Stimulated activated naive CD8-positive, alpha-beta T cell treated with anti-CD3 and anti-CD28 coated beads, Interleukin-15, Interleukin-2, amounts not matched to agents 100 ng/mL and 50 ng/mL, for 24 hours (primary cell): Measurements from ENCODE around the gene CSTF2.
"Not testable (repeated sequence)": the region's sequence is repeated elsewhere in the genome, so short reads cannot be mapped to it uniquely, and the experiment has no call there.

Experiments used
- H3K27ac Mint-ChIP-seq: one replicate; pipeline ENCODE4 v1.8.0; 2021; ENCODE audit warnings: mild to moderate bottlenecking, mixed read lengths
- H3K27me3 Mint-ChIP-seq: one replicate; pipeline ENCODE4 v1.8.0; 2021; ENCODE audit warnings: mixed read lengths
- H3K36me3 Mint-ChIP-seq: one replicate; pipeline ENCODE4 v1.8.0; 2021; ENCODE audit warnings: low read depth, mixed read lengths
- H3K4me1 Mint-ChIP-seq: one replicate; pipeline ENCODE4 v1.8.0; 2021; ENCODE audit warnings: low read depth, mixed read lengths
- H3K4me3 Mint-ChIP-seq: one replicate; pipeline ENCODE4 v1.8.0; 2021; ENCODE audit warnings: mild to moderate bottlenecking, mixed read lengths
- H3K9me3 Mint-ChIP-seq: one replicate; pipeline ENCODE4 v1.8.0; 2021; ENCODE audit warnings: mixed read lengths

Gene CSTF2, protein sequence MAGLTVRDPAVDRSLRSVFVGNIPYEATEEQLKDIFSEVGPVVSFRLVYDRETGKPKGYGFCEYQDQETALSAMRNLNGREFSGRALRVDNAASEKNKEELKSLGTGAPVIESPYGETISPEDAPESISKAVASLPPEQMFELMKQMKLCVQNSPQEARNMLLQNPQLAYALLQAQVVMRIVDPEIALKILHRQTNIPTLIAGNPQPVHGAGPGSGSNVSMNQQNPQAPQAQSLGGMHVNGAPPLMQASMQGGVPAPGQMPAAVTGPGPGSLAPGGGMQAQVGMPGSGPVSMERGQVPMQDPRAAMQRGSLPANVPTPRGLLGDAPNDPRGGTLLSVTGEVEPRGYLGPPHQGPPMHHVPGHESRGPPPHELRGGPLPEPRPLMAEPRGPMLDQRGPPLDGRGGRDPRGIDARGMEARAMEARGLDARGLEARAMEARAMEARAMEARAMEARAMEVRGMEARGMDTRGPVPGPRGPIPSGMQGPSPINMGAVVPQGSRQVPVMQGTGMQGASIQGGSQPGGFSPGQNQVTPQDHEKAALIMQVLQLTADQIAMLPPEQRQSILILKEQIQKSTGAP

DNA sequence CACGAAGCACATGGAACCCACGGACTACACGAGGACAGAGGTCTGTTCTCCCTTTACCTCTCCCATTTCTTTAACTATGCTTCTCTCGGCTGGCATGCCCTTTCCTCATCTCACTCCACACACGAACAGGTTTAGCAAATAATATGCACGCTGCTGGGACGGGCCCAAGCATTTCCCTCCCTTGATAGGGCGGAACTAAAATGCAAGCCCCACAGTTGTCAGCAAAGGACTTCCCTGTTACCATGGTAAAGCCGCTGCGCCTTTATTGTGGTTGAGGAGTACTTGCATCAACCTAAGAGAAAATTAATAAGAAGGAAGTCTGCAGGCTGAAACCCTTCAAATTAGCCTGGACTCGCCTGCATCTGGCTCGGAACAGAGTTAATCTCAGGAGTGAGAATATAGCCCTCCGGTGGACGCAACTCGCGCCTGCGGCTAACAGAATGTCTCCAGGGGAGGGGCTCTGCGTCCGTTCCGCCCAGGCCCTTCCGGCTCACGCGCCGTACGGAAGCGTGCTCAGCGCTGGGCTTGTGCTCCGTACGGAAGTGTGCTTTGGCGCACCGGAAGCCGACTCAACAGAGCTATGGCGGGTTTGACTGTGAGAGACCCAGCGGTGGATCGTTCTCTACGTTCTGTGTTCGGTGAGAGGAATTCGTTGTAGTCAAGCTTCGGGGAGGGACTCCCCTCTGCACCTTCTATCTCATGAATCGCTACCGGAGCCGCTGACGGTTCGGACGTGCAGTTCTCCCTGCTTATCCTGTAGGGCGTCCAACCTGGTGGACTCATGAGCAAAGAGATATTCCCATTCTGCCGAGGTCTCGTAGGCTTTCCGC, at the start of gene CSTF2:
CSTF2 (plus strand) TSS at position 555 of the 830 bp plus-strand sequence; CDS start at position 581, 26 bp downstream.
- peak within 1 kb of the TSS; percentile 92 for H3K4me3 Mint-ChIP-seq
- H3K27ac Mint-ChIP-seq: peak within 1 kb of the TSS; percentile 99
- H3K27me3 Mint-ChIP-seq: peaks cover 10% of the 10 kb centered on the region
- peaks cover 3% of the 10 kb centered on the region for H3K9me3 Mint-ChIP-seq
- H3K4me1 Mint-ChIP-seq: peaks cover 10% of the 10 kb centered on the region
- H3K36me3 Mint-ChIP-seq: peaks cover 32% of the 10 kb centered on the region

DNA sequence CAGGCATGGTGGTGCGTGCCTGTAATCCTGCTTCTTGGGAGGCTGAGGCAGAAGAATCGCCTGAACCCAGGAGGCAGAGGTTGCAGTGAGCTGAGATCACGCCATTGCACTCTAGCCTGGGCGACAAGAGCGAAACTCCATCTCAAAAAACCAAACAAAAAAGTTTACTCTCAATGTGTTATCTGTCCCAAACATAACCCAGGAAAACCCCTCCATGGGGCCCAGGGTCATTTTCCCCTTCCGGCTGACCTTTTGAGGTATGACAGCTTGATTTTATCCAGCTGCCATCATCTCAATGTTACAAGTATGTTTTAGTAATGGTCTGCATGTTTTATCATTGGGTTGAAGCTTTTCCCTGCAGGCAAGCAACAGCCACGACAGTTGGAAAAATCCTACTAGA, 23.8 kb upstream of the CSTF2 start:
- H3K9me3 Mint-ChIP-seq, H3K27me3 Mint-ChIP-seq, H3K36me3 Mint-ChIP-seq, H3K27ac Mint-ChIP-seq, H3K4me3 Mint-ChIP-seq, H3K4me1 Mint-ChIP-seq: not testable (repeated sequence)

DNA sequence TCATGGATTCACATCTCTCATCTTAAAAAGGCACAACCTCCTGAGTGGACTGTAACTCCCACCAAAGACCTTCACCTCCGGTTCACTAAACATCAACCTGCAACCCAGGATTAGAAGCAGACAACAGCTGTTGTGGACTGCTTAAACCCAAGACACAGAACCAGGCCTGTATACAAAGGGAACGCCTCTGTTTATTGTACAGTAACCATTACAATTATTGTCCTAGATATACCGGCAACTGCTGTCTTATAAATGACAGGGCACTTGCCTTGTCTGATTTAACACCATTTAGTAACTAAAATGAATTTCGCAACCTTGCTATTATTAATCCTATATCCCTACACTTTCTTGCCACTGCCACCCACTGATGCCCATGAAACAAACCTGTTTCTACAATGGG, 22.8 kb upstream of the CSTF2 start:
- Mint-ChIP-seq H3K9me3 (no peaks in the 10 kb centered on the region), H3K4me3 (no peak overlapping the region), H3K4me1 (no peaks in the 10 kb centered on the region), H3K36me3 (no peaks in the 10 kb centered on the region), H3K27me3 (peaks cover 5% of the 10 kb centered on the region), H3K27ac (no peak overlapping the region)

DNA sequence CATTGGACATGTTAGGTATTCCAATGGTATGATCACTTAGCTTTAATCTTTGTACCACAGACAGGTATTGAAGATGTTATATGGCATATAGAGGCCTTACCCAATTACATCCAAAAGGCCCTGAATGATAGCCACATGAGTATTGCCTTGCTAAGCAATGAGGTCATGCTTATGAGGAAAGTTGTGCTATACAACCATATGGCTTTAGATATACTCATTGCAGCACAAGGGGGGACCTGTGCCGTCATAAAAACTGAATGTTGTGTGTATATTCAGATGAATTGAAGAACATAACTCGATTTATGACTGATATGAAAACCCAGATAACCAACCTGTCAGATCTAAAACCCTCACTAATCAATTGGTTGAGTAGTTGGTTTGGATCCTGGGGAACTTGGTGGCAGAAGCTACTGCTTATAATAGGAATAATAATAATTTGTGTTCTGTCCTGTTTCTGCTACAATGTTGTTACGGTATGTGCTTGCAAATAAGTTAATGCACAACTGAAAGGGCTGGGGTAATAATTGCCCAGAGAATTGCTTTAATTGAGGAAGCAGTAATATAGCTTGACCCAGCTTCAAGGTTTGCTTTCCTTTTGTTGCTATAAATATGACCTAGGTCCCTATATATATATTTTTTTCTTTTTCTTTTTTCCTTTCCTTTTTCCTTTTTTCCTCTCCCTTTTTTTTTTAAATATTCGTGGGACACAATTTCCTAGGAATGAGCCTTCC, 21.5 kb upstream of the CSTF2 start:
- Mint-ChIP-seq H3K36me3 (no peaks in the 10 kb centered on the region), H3K4me1 (no peaks in the 10 kb centered on the region), H3K4me3 (no peak overlapping the region), H3K27ac (no peak overlapping the region), H3K9me3 (no peaks in the 10 kb centered on the region), H3K27me3 (peaks cover 8% of the 10 kb centered on the region)

DNA sequence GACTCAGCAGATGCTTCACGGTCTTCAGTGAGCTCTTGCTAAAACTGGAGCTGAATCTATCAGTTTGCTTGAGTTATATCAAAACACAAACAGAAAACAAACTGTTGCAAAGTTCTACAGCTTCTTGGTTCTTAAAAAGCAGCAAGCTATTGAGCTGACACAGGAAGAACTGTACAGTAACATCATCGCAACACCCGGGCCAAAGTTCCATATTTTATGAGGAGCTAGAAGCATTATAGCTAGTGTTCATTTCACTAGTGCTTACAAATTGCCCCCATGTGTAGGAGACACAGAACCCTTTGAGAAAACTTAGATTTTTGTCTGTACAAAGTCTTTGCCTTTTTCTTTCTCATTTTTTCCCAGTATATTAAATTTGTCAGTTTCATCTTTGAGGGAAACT, 17.3 kb upstream of the CSTF2 start:
- Mint-ChIP-seq H3K27ac (no peak overlapping the region), H3K36me3 (no peaks in the 10 kb centered on the region)

DNA sequence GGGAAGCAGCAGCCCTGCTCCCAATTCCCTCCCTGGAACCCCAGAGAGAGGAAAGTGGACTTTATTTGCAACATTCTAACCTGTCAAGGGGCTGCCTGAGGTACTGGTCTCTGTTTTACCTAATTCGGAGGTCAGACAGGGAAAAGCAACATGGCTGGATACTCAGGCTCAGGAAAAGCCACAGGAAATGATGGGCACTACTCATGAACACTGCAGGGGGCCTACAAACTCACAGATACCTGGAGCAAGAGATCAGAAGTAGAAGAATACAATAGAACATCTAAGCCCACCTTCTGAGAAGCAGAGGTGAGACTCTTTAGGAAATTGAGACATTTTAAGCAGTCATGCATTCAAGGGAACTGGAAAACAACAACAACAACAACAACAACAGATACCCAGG, 15.4 kb upstream of the CSTF2 start:
- Mint-ChIP-seq H3K9me3 (peaks cover 4% of the 10 kb centered on the region), H3K4me1 (no peaks in the 10 kb centered on the region), H3K27me3 (peaks cover 41% of the 10 kb centered on the region), H3K4me3 (no peak overlapping the region), H3K36me3 (no peaks in the 10 kb centered on the region), H3K27ac (no peak overlapping the region)

More for the DNA sequence above, 17.3 kb upstream of the CSTF2 start:
- Mint-ChIP-seq H3K4me3 (no peak overlapping the region), H3K27me3 (peaks cover 23% of the 10 kb centered on the region), H3K4me1 (no peaks in the 10 kb centered on the region), H3K9me3 (peaks cover 4% of the 10 kb centered on the region)

DNA sequence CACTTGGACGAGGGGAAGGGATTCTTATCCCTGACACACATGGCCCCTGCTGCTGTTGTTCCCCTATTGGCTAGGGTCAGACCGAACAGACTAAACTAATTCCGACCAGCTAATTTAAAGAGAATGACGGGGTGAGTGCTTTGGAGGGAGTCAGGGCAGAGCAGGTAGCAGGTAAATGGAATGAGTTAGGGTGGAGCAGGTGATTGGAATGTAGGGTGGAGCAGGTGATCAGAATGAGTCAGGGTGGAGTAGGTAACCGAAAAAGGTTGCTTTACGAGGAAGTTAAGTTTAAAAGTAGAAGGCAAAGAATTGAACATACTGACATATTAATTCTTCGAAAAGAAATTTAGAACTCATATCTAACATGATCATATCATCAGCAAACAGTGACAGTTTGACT, 11.9 kb upstream of the CSTF2 start:
- H3K36me3 Mint-ChIP-seq, H3K27ac Mint-ChIP-seq, H3K9me3 Mint-ChIP-seq, H3K4me1 Mint-ChIP-seq, H3K4me3 Mint-ChIP-seq: not testable (repeated sequence)
- H3K27me3 Mint-ChIP-seq: peaks cover 41% of the 10 kb centered on the region

DNA sequence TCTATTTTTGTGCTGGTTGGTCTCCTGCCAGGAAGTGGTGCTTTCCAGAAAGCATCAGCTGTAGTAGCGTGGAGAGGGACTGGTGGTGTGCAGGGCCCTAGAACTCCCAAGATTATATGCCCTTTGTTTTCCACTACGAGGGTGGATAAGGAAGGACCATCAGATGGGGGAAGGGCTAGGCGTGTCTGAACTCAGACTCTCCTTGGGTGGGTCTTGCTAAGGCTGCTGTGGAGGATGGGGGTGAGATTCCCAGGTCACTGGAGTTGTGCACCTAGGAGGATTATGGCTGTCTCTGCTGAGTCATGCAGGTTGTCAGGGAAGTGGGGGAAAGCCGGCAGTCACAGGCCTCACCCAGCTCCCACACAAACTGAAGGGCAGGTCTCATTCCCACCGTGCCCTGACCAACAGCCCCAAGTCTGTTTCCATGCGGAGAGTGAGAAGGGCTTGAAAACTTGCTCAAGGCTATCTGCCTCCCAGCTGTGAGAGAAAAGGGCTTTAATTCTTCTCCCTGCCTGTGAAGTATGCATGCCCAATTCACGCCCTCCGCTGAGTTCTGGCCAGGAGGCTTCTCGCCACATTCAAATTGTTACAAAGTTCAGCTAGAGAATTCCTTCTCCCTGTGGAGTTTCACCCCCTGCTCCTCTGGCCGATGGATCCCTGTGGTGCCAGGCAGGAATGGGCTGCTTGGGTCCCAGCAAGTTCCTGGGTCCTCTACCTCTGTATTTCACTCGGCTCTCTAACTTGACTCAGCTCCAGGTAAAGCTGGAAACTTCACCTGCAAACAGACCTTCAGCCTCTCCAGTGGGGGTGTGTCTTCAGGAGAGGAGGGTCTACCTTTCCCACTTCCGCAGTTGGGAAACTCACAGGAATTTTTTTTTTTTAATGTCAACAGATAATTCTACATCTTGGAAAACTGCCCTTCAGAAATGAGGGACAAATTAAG, 7.7 kb upstream of the CSTF2 start:
- Mint-ChIP-seq H3K4me1 (no peaks in the 10 kb centered on the region), H3K36me3 (no peaks in the 10 kb centered on the region), H3K4me3 (no peak overlapping the region), H3K9me3 (no peaks in the 10 kb centered on the region), H3K27ac (no peak overlapping the region), H3K27me3 (peaks cover 42% of the 10 kb centered on the region)

DNA sequence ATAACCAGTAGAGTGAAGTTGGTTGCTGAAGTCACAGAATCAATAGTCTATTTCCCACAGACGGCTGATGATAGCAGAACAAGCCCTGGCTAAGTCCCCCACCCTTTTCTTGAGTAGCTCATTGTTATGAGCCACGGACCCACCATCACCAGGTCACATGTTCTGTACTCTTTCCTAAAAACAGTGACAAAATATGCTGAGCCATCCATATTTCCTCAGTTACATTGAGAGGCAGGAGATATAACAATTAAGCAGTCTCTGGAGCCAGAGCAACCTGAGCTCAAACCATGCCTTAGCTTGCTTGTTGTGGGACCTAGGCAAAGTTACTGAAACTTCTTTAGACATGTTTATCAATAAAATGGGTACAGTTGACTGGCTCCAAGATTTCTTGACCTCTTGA, 2.9 kb upstream of the CSTF2 start:
- Mint-ChIP-seq H3K4me3 (no peak overlapping the region), H3K27ac (no peak overlapping the region), H3K27me3 (peaks cover 14% of the 10 kb centered on the region), H3K9me3 (peaks cover 3% of the 10 kb centered on the region), H3K36me3 (peaks cover 8% of the 10 kb centered on the region), H3K4me1 (peaks cover 10% of the 10 kb centered on the region)

DNA sequence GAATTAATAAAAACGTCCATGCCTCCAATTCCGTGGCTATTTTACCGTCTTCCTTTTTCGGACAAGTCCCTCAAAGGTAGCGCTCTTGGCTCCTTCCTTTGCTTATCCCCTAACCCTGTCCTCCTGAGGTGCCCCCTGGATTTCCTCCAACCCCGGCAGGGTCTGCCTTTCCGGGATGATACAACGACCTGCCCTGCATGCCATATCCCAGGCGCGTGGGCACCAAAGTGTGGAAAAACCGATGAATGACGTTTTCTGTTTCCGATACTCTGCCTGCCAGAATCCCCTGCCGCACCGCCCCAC, 706 bp upstream of the CSTF2 start:
- Mint-ChIP-seq H3K9me3 (peaks cover 3% of the 10 kb centered on the region), H3K4me1 (peaks cover 10% of the 10 kb centered on the region), H3K27me3 (peaks cover 10% of the 10 kb centered on the region), H3K27ac (peak overlapping the region; percentile 99), H3K36me3 (peaks cover 27% of the 10 kb centered on the region), H3K4me3 (peak overlapping the region; percentile 92)

DNA sequence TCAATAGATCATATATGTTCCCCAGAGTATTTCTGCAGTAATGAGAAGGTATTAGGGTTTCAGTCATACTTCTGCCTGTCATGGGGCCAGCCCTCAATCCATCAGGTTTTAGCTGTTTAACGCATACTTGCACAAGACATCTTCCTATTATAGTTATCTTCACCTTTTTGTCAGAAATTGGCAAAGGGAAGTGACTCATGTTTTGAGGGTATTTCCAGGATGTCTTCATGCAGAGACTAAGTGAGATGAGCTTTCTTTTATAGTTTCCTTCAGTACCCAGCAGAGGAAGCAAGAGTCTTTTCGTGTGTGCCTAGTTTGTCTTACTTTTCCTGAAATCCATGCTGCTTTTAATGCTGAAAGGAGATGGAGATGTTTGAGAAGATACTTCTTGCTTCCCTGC, 9.5 kb downstream of the CSTF2 start:
- peak overlapping the region; percentile 94 for H3K27ac Mint-ChIP-seq
- H3K27me3 Mint-ChIP-seq: no peaks in the 10 kb centered on the region
- no peaks in the 10 kb centered on the region for H3K9me3 Mint-ChIP-seq
- H3K36me3 Mint-ChIP-seq: peaks cover 70% of the 10 kb centered on the region
- H3K4me1 Mint-ChIP-seq: peaks cover 29% of the 10 kb centered on the region
- peak overlapping the region; percentile 79 for H3K4me3 Mint-ChIP-seq

DNA sequence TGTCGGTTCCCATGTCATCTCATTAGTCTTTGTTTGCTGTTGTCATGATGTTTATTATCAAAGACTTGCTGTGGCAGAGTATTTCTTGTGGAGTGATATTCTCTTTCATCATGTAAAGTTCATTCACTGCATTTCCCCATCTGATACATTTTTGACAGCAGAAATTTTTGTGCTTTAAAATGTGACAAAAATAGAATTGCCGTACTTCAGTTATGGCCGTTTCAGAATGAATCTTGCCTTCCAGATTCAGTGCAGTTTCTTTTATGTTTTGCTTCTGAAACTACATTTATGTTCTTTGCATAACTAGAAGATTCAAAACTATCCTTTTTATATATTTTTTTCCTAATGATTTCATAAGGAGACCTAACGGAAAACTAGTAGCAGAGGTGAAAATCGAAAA, 10.0 kb downstream of the CSTF2 start:
- peak overlapping the region; percentile 94 for H3K27ac Mint-ChIP-seq
- H3K4me1 Mint-ChIP-seq: peaks cover 29% of the 10 kb centered on the region
- no peaks in the 10 kb centered on the region for H3K9me3 Mint-ChIP-seq
- peak overlapping the region; percentile 79 for H3K4me3 Mint-ChIP-seq
- H3K27me3 Mint-ChIP-seq: no peaks in the 10 kb centered on the region
- peaks cover 67% of the 10 kb centered on the region for H3K36me3 Mint-ChIP-seq

DNA sequence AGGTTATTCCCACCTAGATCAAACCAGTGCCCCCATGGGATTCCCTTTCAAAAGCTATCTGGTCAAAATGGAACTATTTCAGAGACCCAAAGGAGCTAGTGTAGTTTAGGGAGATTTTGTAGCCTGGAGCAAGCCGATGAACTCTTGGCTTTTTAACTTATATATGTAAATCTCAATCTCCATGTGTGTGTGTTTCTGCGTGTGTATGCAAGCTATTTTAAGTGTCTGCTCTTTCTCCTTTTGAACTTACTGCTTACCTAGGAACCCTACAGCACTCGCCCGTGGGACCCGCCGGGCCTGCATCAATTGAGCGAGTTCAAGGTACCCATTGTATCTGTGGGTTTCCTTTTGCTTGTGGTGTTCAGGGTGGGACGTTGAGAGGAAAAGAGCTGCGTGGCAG, 10.4 kb downstream of the CSTF2 start:
- Mint-ChIP-seq H3K27me3 (no peaks in the 10 kb centered on the region), H3K9me3 (no peaks in the 10 kb centered on the region), H3K4me1 (peaks cover 29% of the 10 kb centered on the region), H3K4me3 (peak overlapping the region; percentile 79), H3K27ac (peak overlapping the region; percentile 94), H3K36me3 (peaks cover 67% of the 10 kb centered on the region)
